GM23338 (cell line): ENCODE data around the gene ZNF236.

ENCODE experiments used
- EZH2 ChIP-seq: fragments of 200-600 bp; sonication (generic); IDR thresholded peaks from one replicate; pipeline ENCODE4 v1.8.0; 2017; ENCODE audit warnings: antibody characterized with exemption, mild to moderate bottlenecking, low read depth; ENCODE audit not compliant: unreplicated experiment
- TF ChIP-seq, protein P1 (sequence below), 2 experiments: fragments of 200-600 bp in 1 of 2; sonication (generic) in 1 of 2; conservative IDR thresholded peaks; 2 replicates each; pipeline versions ENCODE4 v1.5.1 to v1.6.1; 2016 to 2017; ENCODE audit warnings: antibody characterized with exemption in 2 of 2, low read depth in 2 of 2, mild to moderate bottlenecking in 2 of 2, moderate library complexity in 1 of 2

DNA sequence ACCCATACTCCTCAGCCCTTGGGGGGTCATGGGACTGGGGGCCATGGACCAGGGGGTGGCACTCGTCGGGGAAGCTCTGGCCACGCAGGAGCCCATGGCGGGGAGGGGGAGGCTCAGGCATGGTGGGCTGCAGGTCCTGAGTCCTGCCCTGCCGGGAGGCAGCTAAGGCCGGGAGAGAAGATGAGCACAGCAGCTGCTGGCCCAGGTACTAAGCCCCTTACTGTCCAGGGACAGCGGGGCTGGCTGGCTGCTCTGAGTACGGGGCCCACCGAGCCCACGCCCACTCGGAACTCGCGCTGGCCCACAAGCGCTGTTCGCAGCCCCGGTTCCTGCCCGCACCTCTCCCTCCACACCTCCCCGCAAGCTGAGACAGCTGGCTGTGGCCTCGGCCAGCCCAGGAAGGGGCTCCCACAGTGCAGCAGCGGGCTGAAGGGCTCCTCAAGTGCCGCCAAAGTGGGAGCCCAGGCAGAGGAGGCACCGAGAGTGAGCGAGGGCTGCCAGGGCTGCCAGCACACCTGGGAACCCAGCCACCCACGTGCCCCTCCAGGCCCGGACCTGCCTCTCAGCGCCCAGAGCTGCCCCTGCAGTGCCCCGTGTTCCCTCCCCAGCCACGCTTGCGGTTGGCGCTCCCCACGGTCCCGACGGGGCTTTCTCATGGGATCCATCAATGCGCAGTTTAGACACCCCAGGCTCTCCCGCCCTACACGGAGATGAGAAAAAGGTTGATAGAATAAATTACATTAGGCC, 33.6 kb upstream of the ZNF236 start:
- TF ChIP-seq, protein P1, sequence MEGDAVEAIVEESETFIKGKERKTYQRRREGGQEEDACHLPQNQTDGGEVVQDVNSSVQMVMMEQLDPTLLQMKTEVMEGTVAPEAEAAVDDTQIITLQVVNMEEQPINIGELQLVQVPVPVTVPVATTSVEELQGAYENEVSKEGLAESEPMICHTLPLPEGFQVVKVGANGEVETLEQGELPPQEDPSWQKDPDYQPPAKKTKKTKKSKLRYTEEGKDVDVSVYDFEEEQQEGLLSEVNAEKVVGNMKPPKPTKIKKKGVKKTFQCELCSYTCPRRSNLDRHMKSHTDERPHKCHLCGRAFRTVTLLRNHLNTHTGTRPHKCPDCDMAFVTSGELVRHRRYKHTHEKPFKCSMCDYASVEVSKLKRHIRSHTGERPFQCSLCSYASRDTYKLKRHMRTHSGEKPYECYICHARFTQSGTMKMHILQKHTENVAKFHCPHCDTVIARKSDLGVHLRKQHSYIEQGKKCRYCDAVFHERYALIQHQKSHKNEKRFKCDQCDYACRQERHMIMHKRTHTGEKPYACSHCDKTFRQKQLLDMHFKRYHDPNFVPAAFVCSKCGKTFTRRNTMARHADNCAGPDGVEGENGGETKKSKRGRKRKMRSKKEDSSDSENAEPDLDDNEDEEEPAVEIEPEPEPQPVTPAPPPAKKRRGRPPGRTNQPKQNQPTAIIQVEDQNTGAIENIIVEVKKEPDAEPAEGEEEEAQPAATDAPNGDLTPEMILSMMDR (conservative IDR thresholded peaks at IDR 0.05; ENCODE audit: low read depth in 2 of 2): no peak
- TF ChIP-seq EZH2: no peak
